Loucy (cell line): ENCODE measurements around the gene TFPT.

ENCODE experiments used
- H2AFZ ChIP-seq: fragments of 200-600 bp; sonication (generic); 2 replicates; pipeline ENCODE4 v1.6.0; 2016; ENCODE audit warnings: antibody characterized with exemption, mild to moderate bottlenecking, low read length, moderate library complexity
- H3F3A ChIP-seq: fragments of 200-600 bp; 2 replicates; pipeline ENCODE4 v1.6.0; 2016; ENCODE audit warnings: antibody characterized with exemption, low read depth, mild to moderate bottlenecking
- H3K27me3 ChIP-seq: fragments of 200-600 bp; sonication (generic); 2 replicates; pipeline ENCODE4 v1.6.1; 2014; ENCODE audit warnings: low read length, mild to moderate bottlenecking; ENCODE audit not compliant: insufficient read depth, poor library complexity, severe bottlenecking
- H3K36me3 ChIP-seq: fragments of 200-600 bp; sonication (generic); 2 replicates; pipeline ENCODE4 v1.6.1; 2016; ENCODE audit warnings: low read length; ENCODE audit not compliant: insufficient read depth
- H3K4me1 ChIP-seq: fragments of 200-600 bp; sonication (generic); 2 replicates; pipeline ENCODE4 v1.5.1; 2014; ENCODE audit warnings: low read length, mild to moderate bottlenecking; ENCODE audit not compliant: insufficient read depth, poor library complexity, severe bottlenecking
- H3K4me2 ChIP-seq: fragments of 200-600 bp; sonication (generic); 2 replicates; pipeline ENCODE4 v1.6.0; 2014; ENCODE audit warnings: antibody characterized with exemption, low read length, low read depth, mild to moderate bottlenecking; ENCODE audit not compliant: poor library complexity, severe bottlenecking
- H3K4me3 ChIP-seq: fragments of 200-600 bp; sonication (generic); 2 replicates; pipeline ENCODE4 v1.5.1; 2014; ENCODE audit warnings: low read length, mild to moderate bottlenecking, mixed read lengths; ENCODE audit not compliant: poor library complexity, severe bottlenecking
- H3K79me2 ChIP-seq: fragments of 200-600 bp; sonication (generic); 2 replicates; pipeline ENCODE4 v1.6.1; 2014; ENCODE audit warnings: low read length; ENCODE audit not compliant: insufficient read depth
- H3K9ac ChIP-seq: fragments of 200-600 bp; sonication (generic); 2 replicates; pipeline ENCODE4 v1.6.0; 2014; ENCODE audit warnings: mild to moderate bottlenecking, low read depth, low read length, moderate library complexity; ENCODE audit not compliant: poor library complexity, severe bottlenecking
- H3K9me2 ChIP-seq: fragments of 200-600 bp; sonication (generic); replicated peaks from 2 replicates; pipeline ENCODE4 v1.6.1; 2016; ENCODE audit warnings: low read depth, low read length, mixed read lengths
- H3K9me3 ChIP-seq: fragments of 200-600 bp; sonication (generic); 2 replicates; pipeline ENCODE4 v1.6.1; 2014; ENCODE audit warnings: mild to moderate bottlenecking, antibody characterized with exemption, low read length, low read depth; ENCODE audit not compliant: insufficient read depth
- H4K20me1 ChIP-seq: fragments of 200-600 bp; sonication (generic); 2 replicates; pipeline ENCODE4 v1.6.0; 2014; ENCODE audit warnings: antibody characterized with exemption, low read length, mild to moderate bottlenecking; ENCODE audit not compliant: insufficient read depth, poor library complexity, severe bottlenecking
- EZH2phosphoT487 ChIP-seq: fragments of 200-600 bp; IDR thresholded peaks from 2 replicates; pipeline ENCODE4 v1.6.1; 2018; ENCODE audit warnings: antibody characterized with exemption, mild to moderate bottlenecking, moderate library complexity, borderline replicate concordance
- TF ChIP-seq, protein P1 (sequence below): fragments of 200-600 bp; sonication (generic); conservative IDR thresholded peaks from 2 replicates; pipeline ENCODE4 v1.5.1; 2014; ENCODE audit warnings: mild to moderate bottlenecking, antibody characterized with exemption, low read length

Gene TFPT

DNA sequence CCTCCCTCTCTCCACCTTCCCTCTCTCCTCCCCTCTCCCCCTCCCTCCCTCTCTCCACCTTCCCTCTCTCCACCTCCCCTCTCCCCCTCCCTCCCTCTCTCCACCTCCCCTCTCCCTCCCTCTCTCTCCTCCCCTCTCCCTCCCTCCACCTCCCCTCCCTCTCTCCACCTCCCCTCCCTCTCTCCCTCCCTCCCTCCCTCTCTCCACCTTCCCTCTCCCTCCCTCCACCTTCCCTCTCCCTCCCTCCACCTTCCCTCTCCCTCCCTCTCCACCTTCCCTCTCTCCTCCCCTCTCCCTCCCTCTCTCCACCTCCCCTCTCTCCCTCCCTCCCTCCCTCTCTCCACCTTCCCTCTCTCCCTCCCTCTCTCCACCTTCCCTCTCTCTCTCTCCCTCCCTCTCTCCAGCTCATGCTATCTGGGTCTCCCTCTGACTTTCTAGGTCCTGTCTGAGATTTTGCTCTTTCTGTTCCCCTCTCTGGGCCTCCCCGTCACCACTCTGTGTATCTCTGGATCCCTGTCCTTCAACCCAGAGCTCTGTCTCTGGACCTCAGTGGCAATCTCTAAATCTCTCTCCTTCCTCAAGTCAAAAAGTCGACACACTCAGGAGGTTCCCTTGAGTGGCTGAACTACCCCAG, 18.6 kb upstream of the TFPT start:
- Histone ChIP-seq H3K36me3 (peaks cover 6% of the 10 kb centered on the region; the same call in 1 of the 2 replicates), H3F3A (no peaks in the 10 kb centered on the region), H3K9me3 (no peaks in the 10 kb centered on the region), H3K9ac (no peak overlapping the region), H3K4me1 (peaks cover 15% of the 10 kb centered on the region), H3K27me3 (peaks cover 5% of the 10 kb centered on the region), H2AFZ (no peak overlapping the region), H3K4me2 (no peak overlapping the region), H3K9me2 (no peaks in the 10 kb centered on the region), H3K4me3 (no peak overlapping the region), H4K20me1 (peaks cover 14% of the 10 kb centered on the region), H3K79me2 (peaks cover 15% of the 10 kb centered on the region)
- TF ChIP-seq EZH2phosphoT487, result no peak
- TF ChIP-seq, protein P1, sequence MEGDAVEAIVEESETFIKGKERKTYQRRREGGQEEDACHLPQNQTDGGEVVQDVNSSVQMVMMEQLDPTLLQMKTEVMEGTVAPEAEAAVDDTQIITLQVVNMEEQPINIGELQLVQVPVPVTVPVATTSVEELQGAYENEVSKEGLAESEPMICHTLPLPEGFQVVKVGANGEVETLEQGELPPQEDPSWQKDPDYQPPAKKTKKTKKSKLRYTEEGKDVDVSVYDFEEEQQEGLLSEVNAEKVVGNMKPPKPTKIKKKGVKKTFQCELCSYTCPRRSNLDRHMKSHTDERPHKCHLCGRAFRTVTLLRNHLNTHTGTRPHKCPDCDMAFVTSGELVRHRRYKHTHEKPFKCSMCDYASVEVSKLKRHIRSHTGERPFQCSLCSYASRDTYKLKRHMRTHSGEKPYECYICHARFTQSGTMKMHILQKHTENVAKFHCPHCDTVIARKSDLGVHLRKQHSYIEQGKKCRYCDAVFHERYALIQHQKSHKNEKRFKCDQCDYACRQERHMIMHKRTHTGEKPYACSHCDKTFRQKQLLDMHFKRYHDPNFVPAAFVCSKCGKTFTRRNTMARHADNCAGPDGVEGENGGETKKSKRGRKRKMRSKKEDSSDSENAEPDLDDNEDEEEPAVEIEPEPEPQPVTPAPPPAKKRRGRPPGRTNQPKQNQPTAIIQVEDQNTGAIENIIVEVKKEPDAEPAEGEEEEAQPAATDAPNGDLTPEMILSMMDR, result no peak

GRCh38 chr19:54133312-54133956, 18.0 kb upstream of the TFPT start:
- Histone ChIP-seq H2AFZ (no peak overlapping the region), H3K9me3 (no peaks in the 10 kb centered on the region), H3F3A (no peaks in the 10 kb centered on the region), H3K4me2 (no peak overlapping the region), H3K4me3 (no peak overlapping the region), H3K79me2 (peaks cover 8% of the 10 kb centered on the region), H3K27me3 (peaks cover 5% of the 10 kb centered on the region), H3K4me1 (peaks cover 9% of the 10 kb centered on the region), H3K9me2 (no peaks in the 10 kb centered on the region), H4K20me1 (peaks cover 8% of the 10 kb centered on the region), H3K9ac (no peak overlapping the region), H3K36me3 (peaks cover 6% of the 10 kb centered on the region; the same call in 1 of the 2 replicates)
- TF ChIP-seq EZH2phosphoT487, result no peak
- TF ChIP-seq, protein P1, result no peak

GRCh38 chr19:54129617-54129996, 14.2 kb upstream of the TFPT start:
- Histone ChIP-seq H3K4me3 (no peak overlapping the region), H3K9me2 (no peaks in the 10 kb centered on the region), H3K4me2 (no peak overlapping the region), H2AFZ (no peak overlapping the region), H3K79me2 (no peaks in the 10 kb centered on the region), H3K4me1 (no peaks in the 10 kb centered on the region), H4K20me1 (no peaks in the 10 kb centered on the region), H3K9ac (no peak overlapping the region), H3K9me3 (no peaks in the 10 kb centered on the region), H3F3A (no peaks in the 10 kb centered on the region), H3K36me3 (peaks cover 23% of the 10 kb centered on the region; the same call in 1 of the 2 replicates), H3K27me3 (no peaks in the 10 kb centered on the region)
- TF ChIP-seq, protein P1, result no peak
- TF ChIP-seq EZH2phosphoT487, result no peak
